T-helper 1 cell (primary cell): Measurements from ENCODE around the gene NYNRIN.
"Not testable (repeated sequence)": the region's sequence is repeated elsewhere in the genome, so short reads cannot be mapped to it uniquely, and the experiment has no call there.

Source experiments
- DNase-seq, 5 donors: peaks; one replicate each; pipeline ENCODE4 v3.0.0-alpha.2; 2012 to 2020
- total RNA-seq, 4 donors: gene quantifications; one replicate each; lab custom pipeline; 2026; lab: John Stamatoyannopoulos, UW

NYNRIN gene
- 0 to 0.76 (median 0.14) reads per million in 4 donors for total RNA-seq

DNA sequence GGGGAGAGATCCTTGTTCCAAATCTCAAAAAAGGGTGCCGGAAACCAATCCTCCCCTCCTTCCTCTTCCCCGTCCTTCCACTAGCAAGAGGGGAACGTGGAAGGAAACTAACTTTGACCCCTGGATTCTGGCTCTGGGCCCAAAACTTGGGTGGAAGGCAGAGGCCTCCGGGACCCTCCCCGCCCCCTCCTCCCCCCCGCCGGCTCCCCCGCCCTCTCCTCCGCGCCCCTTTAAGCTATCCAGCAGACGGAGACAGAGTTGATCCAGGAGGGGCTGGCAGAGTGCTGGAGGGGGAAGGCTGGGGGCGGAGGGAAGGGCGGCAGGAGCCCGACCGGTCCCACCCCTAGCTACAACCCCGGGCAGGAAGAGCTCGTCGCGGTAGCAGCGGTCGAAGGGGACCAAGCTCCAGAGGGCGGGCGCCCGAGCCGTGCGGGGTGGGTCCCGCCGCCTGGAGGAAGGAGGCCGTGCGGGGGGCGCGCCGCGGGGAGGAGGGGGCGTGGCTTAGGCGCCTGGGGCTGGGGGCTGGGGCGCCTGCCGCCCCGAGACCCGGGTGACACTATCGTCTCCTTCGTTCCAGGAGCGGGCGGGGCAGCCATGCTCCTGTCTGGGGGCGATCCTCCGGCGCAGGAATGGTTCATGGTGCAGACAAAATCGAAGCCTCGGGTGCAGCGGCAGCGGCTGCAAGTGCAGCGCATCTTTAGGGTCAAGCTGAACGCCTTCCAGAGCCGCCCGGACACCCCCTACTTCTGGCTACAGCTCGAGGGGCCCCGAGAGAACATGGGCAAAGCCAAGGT is at the start of gene NYNRIN:
TSS of gene NYNRIN (plus strand) at position 351 of the 794 bp plus-strand sequence. CDS start at position 595, 244 bp downstream.
- peak in 4 of 5 donors; percentile 10 to 37 (median 23) for DNase-seq

- no peak for DNase-seq
These were observed 49.1 kb upstream of the NYNRIN start for GRCh38 chr14:24349742-24350141.

DNA sequence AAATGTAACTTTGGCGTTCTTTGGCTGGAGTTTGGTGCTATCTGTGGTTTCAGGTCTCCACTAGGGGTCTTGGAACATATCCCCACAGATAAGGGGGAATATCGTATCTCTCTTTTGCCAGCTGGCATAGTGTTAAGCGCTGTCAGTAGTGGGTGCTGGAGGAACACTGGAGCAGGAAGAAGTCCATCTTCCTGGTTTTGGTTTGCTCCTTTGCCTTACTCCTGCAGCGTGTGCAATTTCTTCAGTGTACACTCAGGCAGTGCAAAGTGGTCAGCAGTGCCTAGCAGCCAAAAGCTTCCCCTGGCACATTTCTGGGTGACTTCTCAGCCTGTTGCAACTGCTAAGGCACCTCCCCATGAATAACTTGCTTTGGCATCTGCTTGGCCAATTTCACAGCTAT is 47.3 kb upstream of the NYNRIN start:
- no peak for DNase-seq

DNA sequence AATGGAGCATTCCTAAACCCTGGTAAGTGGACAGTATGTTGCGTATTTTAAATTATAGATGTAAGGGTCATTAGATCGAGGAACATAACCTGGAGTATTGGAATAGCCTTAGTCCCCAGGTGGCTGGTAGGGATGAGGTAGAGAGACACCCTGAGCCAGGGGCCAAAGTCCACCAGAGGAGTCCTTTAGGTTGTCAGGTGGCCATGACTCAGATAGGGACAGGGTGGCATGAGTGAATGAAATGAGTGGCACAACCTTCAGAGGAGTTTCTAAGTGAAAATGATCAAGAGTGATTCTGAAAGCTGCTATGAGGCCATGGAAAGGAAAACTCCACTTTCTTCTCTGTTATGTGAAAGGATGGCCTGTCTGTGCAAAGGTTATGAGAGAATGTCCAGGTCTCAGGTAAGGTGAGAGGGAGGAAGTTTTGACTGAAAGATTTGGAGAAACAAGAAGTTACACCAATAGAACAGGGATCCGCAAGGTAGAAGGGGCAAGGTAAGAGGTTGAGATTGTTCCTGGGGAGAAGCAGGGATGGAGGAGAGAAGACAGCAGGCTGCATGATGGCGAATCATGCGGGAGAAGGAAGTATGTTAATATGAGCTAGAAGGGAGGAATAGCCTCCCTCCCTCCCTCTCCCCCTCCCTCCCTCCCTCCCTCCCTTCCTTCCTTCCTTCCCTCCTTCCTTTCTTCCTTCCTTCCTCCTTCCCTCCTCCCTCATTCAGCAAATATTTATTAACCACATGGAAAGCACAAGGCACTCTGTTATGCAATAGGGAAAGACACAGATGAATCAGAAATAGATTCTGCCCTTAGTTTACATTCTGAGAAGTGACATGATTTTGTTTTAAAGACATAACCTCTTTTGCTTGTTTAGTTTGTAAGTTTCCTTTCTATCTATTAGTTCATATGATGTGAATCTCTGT is 45.0 kb upstream of the NYNRIN start:
- DNase-seq: no peak

GRCh38 chr14:24354482-24354825 is 44.3 kb upstream of the NYNRIN start:
- not testable (repeated sequence) for DNase-seq

DNA sequence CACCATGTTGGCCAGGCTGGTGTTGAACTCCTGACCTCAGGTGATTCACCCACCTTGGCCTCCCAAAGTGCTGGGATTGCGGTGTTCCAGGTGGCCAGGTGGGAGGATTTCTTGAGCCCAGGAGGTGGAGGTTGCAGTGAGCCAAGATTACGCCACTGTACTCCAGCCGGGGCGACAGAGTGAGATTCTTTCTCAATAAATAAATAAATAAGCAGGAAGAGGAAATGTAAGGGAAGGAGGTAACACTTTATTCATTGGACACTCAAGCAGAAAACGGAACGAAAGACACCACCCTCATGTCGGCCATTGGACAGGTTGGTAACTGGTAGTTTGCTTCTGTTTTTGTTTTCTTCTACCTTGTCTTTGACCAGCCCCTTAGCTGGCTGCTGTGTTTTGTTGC is 43.8 kb upstream of the NYNRIN start:
- no peak for DNase-seq

DNA sequence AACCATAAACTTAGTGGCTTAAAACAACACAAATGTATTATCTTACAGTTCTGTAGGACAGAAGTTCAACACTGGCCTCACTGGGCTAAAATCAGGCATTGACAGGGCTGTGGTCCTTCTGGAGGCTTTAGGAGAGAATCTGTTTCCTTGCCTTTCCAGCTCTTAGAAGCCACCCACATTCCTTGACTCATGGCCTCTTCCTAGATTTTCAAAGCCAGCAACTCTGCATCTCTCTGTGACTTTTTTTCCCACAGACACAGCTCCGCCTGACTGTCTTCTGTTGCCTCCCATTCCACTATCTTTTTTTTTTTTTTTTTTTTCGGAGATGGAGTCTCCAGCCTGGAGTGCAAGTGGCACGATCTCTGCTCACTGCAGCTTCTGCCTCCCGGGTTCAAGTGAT is 42.6 kb upstream of the NYNRIN start:
- DNase-seq: no peak

DNA sequence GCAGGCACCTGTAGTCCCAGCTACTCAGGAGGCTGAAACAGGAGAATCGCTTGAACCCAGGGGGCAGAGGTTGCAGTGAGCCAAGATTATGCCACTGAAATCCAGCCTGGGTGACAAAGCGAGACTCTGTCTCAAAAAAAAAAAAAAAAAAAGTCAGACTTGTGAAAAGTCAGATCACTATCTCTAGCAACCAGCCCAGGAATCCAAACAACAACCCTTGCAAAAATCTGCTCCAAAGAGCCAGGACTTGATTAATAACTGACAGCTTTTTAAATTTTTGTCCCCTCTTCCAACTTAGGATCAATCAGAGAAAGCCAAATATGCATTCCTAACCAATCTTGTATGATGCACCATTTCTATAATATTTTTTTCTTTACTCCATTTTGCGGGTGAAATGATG is 38.5 kb upstream of the NYNRIN start:
- DNase-seq: no peak

- no peak for DNase-seq
These were observed 37.5 kb upstream of the NYNRIN start for GRCh38 chr14:24361326-24361725.

DNA sequence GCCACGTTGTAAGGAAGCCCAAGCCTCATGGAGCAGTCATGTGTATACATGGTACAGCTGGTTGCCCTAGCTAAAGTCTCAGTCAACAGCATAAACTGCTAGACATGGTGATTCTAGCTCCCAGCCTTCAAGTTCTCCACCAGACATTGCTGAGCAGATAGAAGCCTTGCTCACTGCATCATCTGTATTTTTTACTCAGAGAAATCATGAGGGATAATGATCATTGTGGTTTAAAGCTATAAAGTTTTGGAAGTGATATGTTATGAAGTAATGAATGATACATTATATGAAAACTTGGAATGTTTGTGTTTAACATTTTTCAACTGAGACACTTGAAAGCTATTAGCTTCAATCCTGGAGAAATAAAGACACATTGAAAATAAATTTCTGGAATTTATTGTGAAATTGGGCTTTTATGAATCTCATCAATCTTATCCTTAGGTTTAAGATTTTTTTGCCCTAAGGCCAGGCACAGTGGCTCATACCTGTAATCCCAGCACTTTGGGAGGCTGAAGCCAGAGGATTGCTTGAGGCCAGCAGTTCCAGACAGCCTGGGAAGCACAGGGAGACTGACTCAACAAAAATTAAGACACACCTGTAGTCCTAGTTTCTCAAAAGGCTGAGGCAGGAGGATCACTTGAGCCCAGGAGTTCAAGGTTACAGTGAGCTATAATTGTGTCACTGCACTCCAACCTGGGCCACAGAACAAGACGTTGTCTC is 36.4 kb upstream of the NYNRIN start:
- no peak for DNase-seq

DNA sequence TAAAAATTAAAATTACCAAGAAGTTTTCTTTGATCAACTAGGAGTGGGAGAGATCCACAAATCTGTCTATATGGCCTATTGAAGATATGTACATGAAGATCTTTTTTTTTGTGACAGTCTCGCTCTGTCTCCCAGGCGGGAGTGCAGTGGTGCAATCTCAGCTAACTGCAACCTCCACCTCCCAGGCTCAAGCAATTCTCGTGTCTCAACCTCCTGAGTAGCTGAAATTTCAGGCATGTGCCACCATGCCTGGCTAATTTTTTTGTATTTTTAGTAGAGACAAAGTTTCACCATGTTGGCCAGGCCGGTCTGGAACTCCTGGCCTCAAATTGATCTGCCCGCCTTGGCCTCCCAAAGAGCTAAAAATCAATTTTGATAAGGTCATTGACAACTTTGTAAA is 35.4 kb upstream of the NYNRIN start:
- no peak for DNase-seq

DNA sequence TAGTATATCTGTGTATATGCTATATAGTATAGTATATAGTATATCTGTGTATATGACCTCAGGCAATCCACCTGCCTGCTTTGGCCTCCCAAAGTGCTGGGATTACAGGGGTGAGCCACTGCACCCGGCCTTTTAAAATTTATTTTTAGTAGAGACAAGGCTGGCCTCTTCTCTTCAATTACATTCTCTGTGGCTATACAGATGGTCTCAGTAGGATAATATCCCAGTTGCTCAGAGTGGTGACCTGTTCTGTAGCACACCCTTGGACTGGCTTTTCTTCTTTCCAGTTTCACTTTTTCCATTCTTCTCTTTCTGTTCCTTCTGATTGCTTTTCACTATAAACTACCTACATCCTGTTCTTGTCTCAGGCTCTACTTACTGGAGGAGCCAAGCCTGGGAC is 34.0 kb upstream of the NYNRIN start:
- DNase-seq: no peak

GRCh38 chr14:24365600-24366412 is 33.0 kb upstream of the NYNRIN start:
- DNase-seq: peak in 4 of 5 donors; percentile 30 to 78 (median 40)

DNA sequence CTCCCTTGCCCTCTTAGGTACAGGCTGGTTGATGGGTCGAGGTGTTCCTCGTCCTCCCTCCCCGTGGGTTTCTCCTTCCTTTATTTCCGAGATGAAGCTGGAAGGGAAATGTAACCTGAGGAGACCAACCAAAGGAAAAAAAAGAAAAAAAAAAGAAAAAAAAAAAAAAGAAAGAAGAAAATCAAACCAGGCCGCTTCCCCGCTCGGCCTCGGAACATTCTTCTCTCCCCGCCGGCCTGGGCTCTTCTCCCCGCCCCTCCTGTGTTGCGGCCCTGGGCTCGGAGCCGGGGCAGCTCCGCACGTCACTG is 32.4 kb upstream of the NYNRIN start:
- DNase-seq: no peak

DNA sequence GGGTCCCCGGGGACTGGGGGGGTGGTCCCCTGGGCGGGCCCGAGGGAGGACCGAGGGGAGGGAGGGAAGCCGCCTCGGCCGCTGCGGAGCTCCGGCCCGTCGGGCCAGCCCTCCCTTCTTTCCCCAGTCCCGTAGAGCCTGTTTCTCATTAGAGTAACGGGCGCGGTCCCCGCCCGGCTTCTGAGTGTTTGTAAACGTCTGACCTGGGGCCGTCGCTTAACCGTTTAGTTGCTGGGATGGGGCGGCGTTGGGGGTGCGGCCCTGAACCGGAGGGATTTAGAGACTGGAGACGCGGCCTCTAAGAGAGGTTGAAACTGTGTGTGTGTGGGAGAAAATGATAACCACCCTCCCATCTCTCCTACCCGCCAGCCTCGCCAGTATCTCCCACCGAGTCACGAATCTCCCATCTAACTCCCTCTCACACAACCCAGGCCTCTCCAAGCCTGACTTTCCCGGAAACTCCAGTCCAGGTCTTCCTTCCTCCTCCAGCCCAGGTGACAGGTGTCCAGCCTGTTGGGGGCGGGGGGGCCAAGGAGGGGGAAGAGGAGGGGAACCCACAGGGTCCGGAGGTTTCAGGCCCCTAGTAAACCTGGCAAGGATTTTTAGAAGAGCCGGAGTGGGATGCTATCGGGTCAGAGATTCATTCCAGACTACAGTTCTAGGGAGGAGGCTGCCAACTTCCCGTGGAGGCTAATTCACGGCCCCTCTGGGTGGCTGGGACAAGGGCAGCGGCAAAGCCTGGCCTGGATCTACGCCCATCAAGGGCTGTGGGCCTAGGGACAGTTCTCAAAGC is 31.9 kb upstream of the NYNRIN start:
- DNase-seq: peak in 2 of 5 donors; percentile 6 to 17

GRCh38 chr14:24367514-24368211 is 31.1 kb upstream of the NYNRIN start, which contains the start of gene NFATC4:
Gene NFATC4 (plus strand): TSS chr14:24368184. CDS start chr14:24368341, 157 bp downstream.
- no peak for DNase-seq

DNA sequence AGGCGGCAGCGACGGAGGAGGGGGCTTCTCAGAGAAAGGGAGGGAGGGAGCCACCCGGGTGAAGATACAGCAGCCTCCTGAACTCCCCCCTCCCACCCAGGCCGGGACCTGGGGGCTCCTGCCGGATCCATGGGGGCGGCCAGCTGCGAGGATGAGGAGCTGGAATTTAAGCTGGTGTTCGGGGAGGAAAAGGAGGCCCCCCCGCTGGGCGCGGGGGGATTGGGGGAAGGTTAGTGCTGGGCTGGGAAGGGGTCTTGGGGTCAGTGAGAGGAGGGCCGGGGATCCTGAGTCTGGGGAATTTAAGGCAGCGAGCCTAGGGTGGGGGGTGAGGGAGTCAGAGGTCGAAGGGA is 30.6 kb upstream of the NYNRIN start:
- DNase-seq: no peak

- peak in 1 of 5 donors; percentile 15 for DNase-seq
These were observed 30.1 kb upstream of the NYNRIN start for GRCh38 chr14:24368562-24369252.

DNA sequence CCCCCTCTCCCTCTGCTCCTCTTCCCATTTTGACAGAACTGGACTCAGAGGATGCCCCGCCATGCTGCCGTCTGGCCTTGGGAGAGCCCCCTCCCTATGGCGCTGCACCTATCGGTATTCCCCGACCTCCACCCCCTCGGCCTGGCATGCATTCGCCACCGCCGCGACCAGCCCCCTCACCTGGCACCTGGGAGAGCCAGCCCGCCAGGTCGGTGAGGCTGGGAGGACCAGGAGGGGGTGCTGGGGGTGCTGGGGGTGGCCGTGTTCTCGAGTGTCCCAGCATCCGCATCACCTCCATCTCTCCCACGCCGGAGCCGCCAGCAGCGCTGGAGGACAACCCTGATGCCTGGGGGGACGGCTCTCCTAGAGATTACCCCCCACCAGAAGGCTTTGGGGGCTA is 29.3 kb upstream of the NYNRIN start:
- no peak for DNase-seq
